ENCODE results near the gene RNF223.
"Not testable (repeated sequence)": the region's sequence is repeated elsewhere in the genome, so short reads cannot be mapped to it uniquely, and the experiment has no call there.

The RNF223 gene

GRCh38 chr1:1069711-1070676 lies 4.1 kb downstream of the RNF223 start:
- DNase-seq: no peak

GRCh38 chr1:1069056-1069710 lies 4.9 kb downstream of the RNF223 start:
- peak; percentile 88 to 89 for DNase-seq

GRCh38 chr1:1068517-1069055 lies 5.5 kb downstream of the RNF223 start:
- DNase-seq: no peak

- no peak for DNase-seq
These were observed 6.1 kb downstream of the RNF223 start for GRCh38 chr1:1067860-1068516.

- no peak for DNase-seq
These were observed 6.7 kb downstream of the RNF223 start for GRCh38 chr1:1067284-1067859.

GRCh38 chr1:1066403-1067283 lies 7.5 kb downstream of the RNF223 start:
- DNase-seq: peak in 1 of 2 experiments; percentile 35

GRCh38 chr1:1065940-1066304 lies 8.2 kb downstream of the RNF223 start:
- not testable (repeated sequence) for DNase-seq

GRCh38 chr1:1065265-1065939 lies 8.7 kb downstream of the RNF223 start:
- no peak for DNase-seq

- DNase-seq: peak; percentile 92 to 94
These were observed 9.9 kb downstream of the RNF223 start for GRCh38 chr1:1063945-1064831.

- DNase-seq: no peak
These were observed 10.7 kb downstream of the RNF223 start for GRCh38 chr1:1063261-1063944.

GRCh38 chr1:1062348-1063163 lies 11.6 kb downstream of the RNF223 start:
- no peak for DNase-seq

GRCh38 chr1:1061682-1062345 lies 12.3 kb downstream of the RNF223 start:
- DNase-seq: no peak

- no peak for DNase-seq
These were observed 13.7 kb downstream of the RNF223 start for GRCh38 chr1:1060281-1061000.

GRCh38 chr1:1059494-1060280 lies 14.4 kb downstream of the RNF223 start:
- DNase-seq: peak; percentile 95 to 96

- DNase-seq: peak in 1 of 2 experiments; percentile 66
These were observed 15.1 kb downstream of the RNF223 start for GRCh38 chr1:1058921-1059493.

All from activated CD4-positive, alpha-beta T cell treated with anti-CD3 and anti-CD28 coated beads, Interleukin-2, amount 50 U/mL, for 48 hours (primary cell).